H1 (cell line): ENCODE results near the gene TET2.

ENCODE experiments used
- ATF2 ChIP-seq: IDR thresholded peaks from 2 replicates; pipeline ENCODE4 v1.6.1; 2012; ENCODE audit warnings: low read length, inconsistent platforms
- CREB1 ChIP-seq: IDR thresholded peaks from 2 replicates; pipeline ENCODE4 v1.6.1; 2012; ENCODE audit warnings: inconsistent platforms
- CTCF ChIP-seq, 3 experiments: IDR thresholded peaks; 1 replicate in 2 of 3; 2 replicates in 1 of 3; pipeline versions ENCODE4 v1.5.1 to v1.6.1; 2011; ENCODE audit warnings: low read length in 3 of 3, mild to moderate bottlenecking in 3 of 3, inconsistent platforms in 2 of 3, low read depth in 1 of 3, moderate library complexity in 1 of 3; ENCODE audit not compliant: insufficient read depth in 1 of 3; ENCODE audit errors: control extremely low read depth in 1 of 3
- EP300 ChIP-seq, 2 experiments: IDR thresholded peaks; 1 replicate in 1 of 2; 2 replicates in 1 of 2; pipeline ENCODE4 v1.6.1; 2011 to 2012; ENCODE audit warnings: low read depth in 2 of 2, low read length in 2 of 2, mild to moderate bottlenecking in 2 of 2, borderline replicate concordance in 1 of 2, inconsistent platforms in 1 of 2, moderate library complexity in 1 of 2
- EZH2 ChIP-seq: fragments of 200-600 bp; sonication (generic); IDR thresholded peaks from 2 replicates; pipeline ENCODE4 v1.7.1; 2012; ENCODE audit warnings: low read depth, mild to moderate bottlenecking, moderate library complexity, low read length, inconsistent platforms; ENCODE audit not compliant: severe bottlenecking
- JUN ChIP-seq: IDR thresholded peaks from 2 replicates; pipeline ENCODE4 v1.6.1; 2011; ENCODE audit warnings: low read depth, mild to moderate bottlenecking, improper control_type of control experiment, low read length
- POLR2A ChIP-seq, 2 experiments: IDR thresholded peaks; 1 replicate in 1 of 2; 2 replicates in 1 of 2; pipeline ENCODE4 v1.6.1; 2011; ENCODE audit warnings: low read depth in 2 of 2, low read length in 2 of 2, mild to moderate bottlenecking in 2 of 2; ENCODE audit errors: control extremely low read depth in 1 of 2
- POLR2AphosphoS5 ChIP-seq: IDR thresholded peaks from 2 replicates; pipeline ENCODE4 v1.6.1; 2011; ENCODE audit warnings: low read depth, low read length
- RAD21 ChIP-seq, 2 experiments: IDR thresholded peaks in 1 of 2; conservative IDR thresholded peaks in 1 of 2; 2 replicates each; pipeline ENCODE4 v1.6.1; 2011; ENCODE audit warnings: low read depth in 2 of 2, low read length in 2 of 2, improper control_type of control experiment in 1 of 2, inconsistent platforms in 1 of 2, mild to moderate bottlenecking in 1 of 2, moderate library complexity in 1 of 2
- SP1 ChIP-seq: IDR thresholded peaks from 2 replicates; pipeline ENCODE4 v1.6.1; 2011; ENCODE audit warnings: low read depth, low read length
- SRF ChIP-seq: IDR thresholded peaks from 2 replicates; pipeline ENCODE4 v1.6.1; 2011; ENCODE audit warnings: mild to moderate bottlenecking, low read depth, low read length, moderate library complexity
- TAF1 ChIP-seq: IDR thresholded peaks from 2 replicates; pipeline ENCODE4 v1.6.1; 2011; ENCODE audit warnings: mild to moderate bottlenecking, low read depth, low read length

- no peak for TF ChIP-seq EP300 (IDR thresholded peaks at IDR 0.05; ENCODE audit: borderline replicate concordance in 1 of 2, low read depth in 2 of 2, low read length in 2 of 2)
- TF ChIP-seq CTCF (IDR thresholded peaks at IDR 0.05; ENCODE audit: control extremely low read depth in 1 of 3, insufficient read depth in 1 of 3, low read depth in 1 of 3, low read length in 3 of 3), result no peak
- no peak for TF ChIP-seq CREB1
- TF ChIP-seq TAF1, result no peak
- TF ChIP-seq RAD21 (IDR thresholded peaks at IDR 0.05 in 1 of 2, conservative IDR thresholded peaks at IDR 0.05 in 1 of 2; ENCODE audit: low read depth in 2 of 2, low read length in 2 of 2), result no peak
- no peak for TF ChIP-seq POLR2AphosphoS5
- no peak for TF ChIP-seq JUN
- no peak for TF ChIP-seq POLR2A (IDR thresholded peaks at IDR 0.05; ENCODE audit: control extremely low read depth in 1 of 2, low read depth in 2 of 2, low read length in 2 of 2)
- TF ChIP-seq SRF, result no peak
- TF ChIP-seq EZH2, result no peak
- no peak for TF ChIP-seq ATF2
- TF ChIP-seq SP1, result no peak
These were observed 135.8 kb downstream of the TET2 start for GRCh38 chr4:105282489-105282888.
